Activated CD4-positive, alpha-beta T cell treated with anti-CD3 and anti-CD28 coated beads, Interleukin-2, amount 50 U/mL, for 24 hours (primary cell): ENCODE results near the gene DDA1.

Source experiments
- DNase-seq, 2 donors: peaks; one replicate each; pipeline ENCODE4 v3.0.0-alpha.2; 2020; ENCODE audit warnings: low read depth in 1 of 2, low spot score in 1 of 2

DDA1 gene

GRCh38 chr19:17311455-17312188 lies 2.3 kb downstream of the DDA1 start:
- no peak for DNase-seq

- no peak for DNase-seq
Measured at GRCh38 chr19:17312189-17313113, 3.1 kb downstream of the DDA1 start.

GRCh38 chr19:17314007-17314593 lies 4.7 kb downstream of the DDA1 start:
- DNase-seq = no peak

- DNase-seq = no peak
Measured at GRCh38 chr19:17318966-17319365, 9.6 kb downstream of the DDA1 start.

- no peak for DNase-seq
Measured at GRCh38 chr19:17319473-17320238, 10.3 kb downstream of the DDA1 start.

- no peak for DNase-seq
Measured at GRCh38 chr19:17320435-17320834, 11.1 kb downstream of the DDA1 start.

GRCh38 chr19:17321655-17322489 lies 12.5 kb downstream of the DDA1 start:
- DNase-seq = no peak

GRCh38 chr19:17322854-17323253 lies 13.5 kb downstream of the DDA1 start:
- no peak for DNase-seq

GRCh38 chr19:17323300-17323963 lies 14.1 kb downstream of the DDA1 start:
- no peak for DNase-seq

- DNase-seq = no peak
Measured at GRCh38 chr19:17323964-17324332, 14.6 kb downstream of the DDA1 start.

GRCh38 chr19:17324357-17325114 lies 15.2 kb downstream of the DDA1 start:
- no peak for DNase-seq

- DNase-seq = no peak
Measured at GRCh38 chr19:17325133-17325532, 15.8 kb downstream of the DDA1 start.

GRCh38 chr19:17325881-17326594 lies 16.7 kb downstream of the DDA1 start:
- DNase-seq = no peak

GRCh38 chr19:17326595-17326966 lies 17.2 kb downstream of the DDA1 start:
- no peak for DNase-seq

GRCh38 chr19:17327068-17327653 lies 17.8 kb downstream of the DDA1 start:
- DNase-seq = no peak

- DNase-seq = no peak
Measured at GRCh38 chr19:17327654-17328516, 18.5 kb downstream of the DDA1 start.
